Measurements from ENCODE around the gene HOXC5. TPM values are rescaled to one million over a fixed set of nuclear protein-coding genes. Genes with fewer than 3 reads are reported as not detected.

Gene HOXC5
- total and polyA plus RNA-seq, 3 donors from 2014 or later = 1.3 to 5.5 (median 1.9) TPM

- H3K4me3 ChIP-seq = peak overlapping the region; percentile 12 to 49
- TF ChIP-seq CTCF (IDR thresholded peaks at IDR 0.05) (no peak), POLR2A (IDR thresholded peaks at IDR 0.05) (no peak)
- H3K9me3 ChIP-seq = no peaks in the 10 kb centered on the region
- H3K4me1 ChIP-seq = no peaks in the 10 kb centered on the region
- intact Hi-C loops (cut with DNase I; ENCODE audit: low total_unique reads) = no loop called here
- DNase-seq = no peak
- no peak overlapping the region for H3K27ac ChIP-seq
- H3K27me3 ChIP-seq = no peaks in the 10 kb centered on the region
- no peaks in the 10 kb centered on the region for H3K36me3 ChIP-seq (ENCODE audit: low read depth, missing control alignments)
- 50 to 53% methylated on average over 56 to 61 of the region's 61 CpGs for WGBS, 2 donors
Observed at GRCh38 chr12:54047160-54047963, 14.5 kb downstream of the HOXC5 start.

GRCh38 chr12:54047964-54048303 is 15.1 kb downstream of the HOXC5 start:
- intact Hi-C loops (cut with DNase I; ENCODE audit: low total_unique reads) = no loop called here
- Histone ChIP-seq H3K36me3 (ENCODE audit: low read depth, missing control alignments) (no peaks in the 10 kb centered on the region), H3K9me3 (no peaks in the 10 kb centered on the region), H3K27me3 (no peaks in the 10 kb centered on the region), H3K4me3 (peak overlapping the region in 1 of 2 donors; percentile 49), H3K27ac (no peak overlapping the region), H3K4me1 (peaks cover 4% of the 10 kb centered on the region)
- 46 to 74% methylated on average over 7 to 8 of the region's 8 CpGs for WGBS, 2 donors
- TF ChIP-seq CTCF (IDR thresholded peaks at IDR 0.05) (no peak), POLR2A (IDR thresholded peaks at IDR 0.05) (no peak)
- DNase-seq = no peak

GRCh38 chr12:54048406-54049093 is 15.7 kb downstream of the HOXC5 start:
- Histone ChIP-seq H3K27ac (no peak overlapping the region), H3K9me3 (no peaks in the 10 kb centered on the region), H3K36me3 (ENCODE audit: low read depth, missing control alignments) (no peaks in the 10 kb centered on the region), H3K27me3 (no peaks in the 10 kb centered on the region), H3K4me1 (peaks cover 10% of the 10 kb centered on the region), H3K4me3 (no peak overlapping the region)
- no peak for DNase-seq
- WGBS, 2 donors = 65 to 86% methylated on average over 3 of the region's 3 CpGs
- intact Hi-C loops (cut with DNase I; ENCODE audit: low total_unique reads) = no loop called here
- no peak for TF ChIP-seq POLR2A (IDR thresholded peaks at IDR 0.05)
- no peak for TF ChIP-seq CTCF (IDR thresholded peaks at IDR 0.05)

- H3K9me3 ChIP-seq = no peaks in the 10 kb centered on the region
- TF ChIP-seq CTCF (IDR thresholded peaks at IDR 0.05) = no peak
- TF ChIP-seq POLR2A (IDR thresholded peaks at IDR 0.05) = no peak
- H3K27ac ChIP-seq = no peak overlapping the region
- H3K27me3 ChIP-seq = no peaks in the 10 kb centered on the region
- no peaks in the 10 kb centered on the region for H3K36me3 ChIP-seq (ENCODE audit: low read depth, missing control alignments)
- intact Hi-C loops (cut with DNase I; ENCODE audit: low total_unique reads) = no loop called here
- peaks cover 10% of the 10 kb centered on the region for H3K4me1 ChIP-seq
- no peak overlapping the region for H3K4me3 ChIP-seq
- DNase-seq = no peak
- WGBS, 2 donors = 79 to 89% methylated on average over 6 of the region's 6 CpGs
Observed at GRCh38 chr12:54049108-54049507, 16.3 kb downstream of the HOXC5 start.

Measured in testis (tissue), 3 donors.